ENCODE measurements around the gene EGFL7.

The EGFL7 gene

DNA sequence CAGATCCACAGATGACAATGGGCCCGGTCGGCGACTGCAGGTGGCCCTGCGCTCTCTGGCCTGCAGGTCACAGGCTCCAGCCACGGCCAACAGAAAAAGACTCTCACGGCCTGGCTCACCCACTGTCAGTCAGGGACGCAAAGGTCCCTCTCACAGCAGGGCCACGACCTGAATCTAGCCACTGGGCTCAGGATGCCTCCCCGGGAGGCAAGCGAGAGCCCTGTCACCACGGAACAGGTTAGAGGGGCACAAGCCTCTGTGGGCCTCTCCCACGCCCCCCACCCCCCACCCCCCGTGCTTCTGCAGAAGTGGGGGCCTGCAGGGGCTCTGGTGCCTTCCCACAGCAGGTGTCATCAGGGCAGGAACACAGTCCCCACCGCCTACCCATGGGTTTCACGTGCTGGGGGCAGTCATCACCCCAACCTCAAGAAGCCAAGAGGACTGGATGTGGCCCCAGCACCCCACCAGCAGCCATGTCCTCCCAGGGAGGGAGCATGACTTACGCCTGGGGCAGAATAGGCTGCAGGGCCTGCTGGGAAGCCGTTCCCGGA lies 17.3 kb upstream of the EGFL7 start:
- DNase-seq = no peak

DNA sequence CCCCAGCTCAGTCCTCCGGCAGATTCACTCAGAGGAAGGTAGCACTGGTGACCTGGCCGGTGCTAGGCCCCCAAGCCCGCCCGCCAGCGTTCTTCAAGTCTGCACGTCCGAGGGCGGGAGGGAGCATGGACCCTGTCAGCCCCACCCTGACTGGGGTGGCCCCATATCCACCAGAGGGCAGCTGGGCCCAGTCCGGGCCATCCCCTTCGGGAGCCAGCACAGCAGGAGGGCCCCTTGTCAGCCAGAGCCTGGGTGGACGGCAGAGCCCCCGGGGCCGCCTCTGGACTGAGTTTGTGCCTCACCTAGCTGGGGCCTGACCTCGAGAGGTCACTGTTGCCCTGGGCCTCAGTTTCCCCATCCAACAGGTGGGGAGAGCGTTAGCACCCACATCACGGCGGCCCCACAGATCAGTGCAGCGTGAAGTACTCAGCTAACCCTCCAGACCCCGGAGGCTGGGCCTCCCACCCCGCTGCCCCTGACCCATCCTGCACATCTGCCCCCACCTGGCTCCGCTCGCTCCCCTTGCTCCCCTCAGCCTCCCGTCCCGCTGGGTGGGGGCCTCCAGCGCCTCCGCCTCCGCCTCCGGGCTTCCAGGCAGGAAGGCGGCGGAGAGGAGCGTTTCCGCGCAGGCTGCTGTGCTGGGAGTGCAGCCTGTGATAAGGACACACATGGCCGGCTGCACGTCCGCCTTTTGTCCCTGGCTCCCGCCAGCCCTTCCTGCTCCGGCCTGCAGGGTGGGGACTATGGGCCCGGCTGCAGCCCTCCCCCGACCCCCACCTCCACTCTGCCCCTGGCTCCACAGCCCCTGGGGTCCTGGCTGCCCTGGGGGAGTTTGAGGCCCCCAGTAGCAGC lies 16.6 kb upstream of the EGFL7 start:
- no peak for DNase-seq

DNA sequence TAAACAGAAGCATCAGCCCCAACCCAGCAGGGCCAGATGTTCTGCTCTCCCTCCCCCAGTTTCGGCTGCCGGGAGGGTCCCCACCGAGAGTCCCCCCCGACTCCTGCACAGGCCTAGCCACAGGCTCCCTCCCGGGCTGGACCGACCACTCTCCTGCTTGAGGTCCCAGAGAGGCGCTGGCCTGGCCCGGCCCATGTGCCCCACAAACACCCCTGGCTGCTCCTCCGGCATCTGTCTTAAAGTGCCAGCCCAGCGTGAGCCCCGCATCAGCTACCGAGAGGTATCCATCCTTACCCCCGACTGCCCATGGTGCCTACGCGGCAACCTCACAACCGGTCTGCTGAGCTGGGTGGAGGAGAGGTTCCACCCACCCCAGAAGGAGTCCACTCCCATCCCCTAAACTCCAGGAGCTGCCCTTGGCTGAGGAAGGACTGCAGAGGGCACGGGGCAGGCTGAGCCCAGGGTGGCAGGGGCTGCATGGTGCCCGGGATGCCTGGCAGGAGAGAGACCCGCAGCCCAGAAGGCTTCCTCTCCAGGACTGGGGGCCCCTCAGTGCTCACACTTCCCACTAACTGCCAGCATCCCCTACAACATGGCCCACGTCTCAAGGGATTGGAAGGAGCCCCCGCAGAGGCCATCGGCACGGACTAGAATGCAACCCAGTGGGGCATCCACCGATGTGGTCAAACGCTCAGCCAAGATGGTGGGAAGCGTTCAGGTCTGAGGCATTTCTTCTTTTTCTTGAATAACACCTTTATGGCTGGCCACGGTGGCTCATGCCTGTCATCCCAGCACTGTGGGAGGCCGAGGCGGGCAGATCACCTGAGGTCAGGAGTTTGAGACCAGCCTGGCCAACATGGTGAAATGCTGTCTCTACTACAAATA lies 15.6 kb upstream of the EGFL7 start:
- no peak for DNase-seq

DNA sequence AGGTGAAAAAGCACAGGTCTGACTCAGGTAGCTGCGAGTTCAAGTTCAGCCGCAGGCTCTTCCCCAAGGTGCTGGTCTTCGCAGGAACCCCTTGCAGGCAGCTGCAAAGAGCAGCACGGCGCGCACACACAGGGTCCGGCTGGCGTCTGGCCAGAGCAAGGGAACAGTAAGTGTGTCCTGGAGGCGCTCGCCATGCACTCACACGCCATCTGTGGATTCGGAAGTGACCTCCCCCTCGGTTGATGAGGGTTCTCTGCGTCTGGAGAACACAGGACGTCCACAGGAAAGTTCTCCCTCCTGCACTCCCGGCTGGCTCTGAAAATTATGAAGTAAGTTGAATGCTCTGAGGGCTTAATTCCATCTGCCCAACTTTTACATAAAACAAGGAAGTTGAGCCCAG lies 14.0 kb upstream of the EGFL7 start:
- no peak for DNase-seq

- DNase-seq = no peak
These were observed 12.7 kb upstream of the EGFL7 start for GRCh38 chr9:136650021-136650420.

DNA sequence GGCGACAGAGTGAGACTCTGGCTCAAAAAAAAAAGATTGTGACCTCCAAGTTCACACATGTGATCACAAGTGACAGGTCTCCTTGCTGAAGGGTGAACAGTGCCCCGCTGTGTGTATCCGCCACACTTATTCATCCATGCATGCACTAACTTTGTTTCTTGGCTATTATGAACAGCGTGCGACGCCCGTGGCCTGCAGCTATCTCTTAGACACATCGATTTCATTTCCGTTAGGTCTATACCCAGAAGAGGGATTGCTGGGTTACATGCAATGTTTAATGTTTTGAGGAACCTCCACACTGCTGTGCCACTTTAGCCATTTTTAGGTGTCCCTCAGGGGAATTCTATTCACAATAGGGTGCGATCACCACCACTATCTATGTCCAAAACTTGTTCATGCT lies 12.1 kb upstream of the EGFL7 start:
- DNase-seq = no peak

DNA sequence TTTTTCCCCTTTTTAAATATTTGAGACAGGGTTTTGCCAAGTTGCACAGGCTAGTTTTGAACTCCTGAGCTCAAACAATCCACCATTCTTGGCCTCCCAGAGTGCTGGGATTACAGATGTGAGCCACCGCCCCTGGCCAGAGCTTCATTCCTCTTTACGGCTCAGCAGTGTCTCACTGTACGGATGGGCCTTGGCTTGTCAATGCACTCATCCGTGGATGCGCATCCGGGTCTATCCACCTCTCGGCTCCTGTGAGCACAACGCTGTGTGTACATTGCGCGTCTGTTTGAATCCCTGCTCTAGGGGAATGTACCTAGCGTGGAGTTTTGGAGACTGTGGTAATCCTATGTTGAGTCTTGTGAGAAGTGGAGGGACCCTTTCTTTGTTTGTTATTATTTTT lies 10.9 kb upstream of the EGFL7 start:
- DNase-seq = no peak

DNA sequence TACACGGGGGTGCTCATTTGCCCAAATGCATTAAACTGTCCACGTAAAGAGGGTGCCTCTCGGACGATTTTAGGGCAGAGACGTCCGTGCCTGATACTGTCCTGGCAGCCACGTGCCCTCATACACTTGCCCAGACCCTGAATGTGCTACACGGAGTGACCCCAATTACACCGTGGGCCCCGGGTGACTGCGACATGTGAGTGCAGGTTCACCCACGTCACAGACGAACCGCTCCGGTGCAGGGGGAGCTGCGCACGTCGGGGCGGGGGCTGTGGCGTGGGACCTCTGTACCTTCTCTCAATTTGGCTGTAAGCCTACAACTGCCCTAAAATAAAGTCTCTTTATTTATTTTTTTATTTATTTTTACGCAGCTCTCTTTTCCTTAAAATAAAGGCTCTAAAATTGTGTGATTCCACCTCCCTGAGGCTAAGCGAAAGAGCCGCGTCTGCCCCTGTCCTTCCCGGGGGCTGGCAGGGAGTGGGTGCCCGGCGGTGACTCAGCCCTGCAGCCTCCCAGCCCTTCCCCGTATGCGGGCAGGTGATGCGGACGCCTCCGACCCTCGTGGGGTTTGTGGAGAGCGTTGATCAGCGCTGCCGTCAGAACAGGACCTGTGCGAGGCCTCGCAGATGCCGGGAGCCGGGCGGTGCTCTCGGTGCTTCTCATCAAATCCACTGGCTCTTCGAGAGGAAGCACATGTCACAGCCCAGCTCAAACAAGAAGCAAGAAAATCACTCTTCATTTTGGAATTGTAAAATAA lies 9.2 kb upstream of the EGFL7 start:
- no peak for DNase-seq

DNA sequence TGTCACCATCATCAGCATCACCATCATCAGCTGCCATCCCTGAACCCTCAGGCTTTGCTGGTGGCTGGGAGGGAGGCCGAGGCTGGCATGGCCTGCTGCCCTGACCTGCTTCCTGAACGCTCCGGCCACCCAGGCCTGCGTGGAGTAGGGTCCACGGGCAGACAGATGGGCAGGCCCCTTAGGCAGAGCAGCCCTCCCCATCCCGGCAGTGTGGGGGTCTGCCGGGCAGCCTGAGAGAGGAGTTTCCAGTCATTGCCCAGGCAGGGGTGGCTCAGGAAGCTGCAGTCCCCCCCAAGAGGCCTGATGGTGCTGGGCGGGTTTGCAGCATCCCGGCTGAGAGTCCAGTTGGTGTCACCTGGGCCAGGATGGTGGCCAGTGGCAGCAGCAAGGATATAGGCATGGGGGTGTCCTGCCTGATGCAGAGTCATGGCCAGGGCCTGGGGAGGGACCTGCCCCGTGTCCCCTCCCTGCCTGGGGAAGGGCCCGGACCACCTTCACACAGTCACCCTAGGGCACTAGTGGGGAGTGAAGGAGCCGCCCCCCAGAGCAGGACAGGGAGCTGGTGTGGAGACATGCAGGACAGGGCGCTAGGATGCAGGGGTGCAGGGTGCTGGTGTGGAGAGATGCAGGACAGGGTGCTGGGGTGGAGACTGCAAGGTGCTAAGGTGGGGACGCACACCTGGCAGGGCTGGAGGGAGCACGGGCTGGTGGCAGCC lies 7.7 kb upstream of the EGFL7 start:
- DNase-seq = no peak

DNA sequence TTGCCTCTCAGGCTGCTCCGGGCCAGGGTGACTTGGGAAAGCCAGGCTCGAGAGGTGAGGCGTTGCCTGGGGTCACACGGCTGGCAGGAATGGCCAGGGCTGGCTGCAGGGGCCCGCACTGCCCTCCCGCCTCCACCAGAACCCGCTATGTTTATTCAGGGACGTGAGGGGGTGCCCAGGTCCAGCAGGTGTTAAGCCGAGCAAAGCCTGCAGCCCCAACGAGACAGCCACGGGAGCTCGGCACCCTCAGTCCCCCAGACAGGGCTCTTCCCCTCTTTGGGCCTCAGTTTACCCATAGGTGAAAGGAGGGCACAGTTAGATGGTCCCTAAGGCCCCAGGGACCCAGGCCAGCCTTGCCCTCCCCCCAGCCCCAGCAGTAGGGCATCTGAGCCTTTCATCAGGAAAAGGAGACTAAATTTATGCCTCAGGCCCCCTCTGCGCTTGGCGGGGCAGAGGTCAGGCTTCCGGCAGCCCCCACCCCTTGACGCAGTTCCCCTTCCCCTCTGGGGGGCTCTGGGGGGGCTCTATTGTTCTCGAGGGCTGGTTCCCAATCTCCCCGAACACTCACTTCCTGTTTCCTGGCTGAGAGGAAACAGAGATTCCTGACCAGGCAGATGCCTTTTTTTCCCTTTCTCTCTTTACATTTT lies 7.1 kb upstream of the EGFL7 start:
- no peak for DNase-seq

GRCh38 chr9:136656183-136656738 lies 6.5 kb upstream of the EGFL7 start:
- no peak for DNase-seq

DNA sequence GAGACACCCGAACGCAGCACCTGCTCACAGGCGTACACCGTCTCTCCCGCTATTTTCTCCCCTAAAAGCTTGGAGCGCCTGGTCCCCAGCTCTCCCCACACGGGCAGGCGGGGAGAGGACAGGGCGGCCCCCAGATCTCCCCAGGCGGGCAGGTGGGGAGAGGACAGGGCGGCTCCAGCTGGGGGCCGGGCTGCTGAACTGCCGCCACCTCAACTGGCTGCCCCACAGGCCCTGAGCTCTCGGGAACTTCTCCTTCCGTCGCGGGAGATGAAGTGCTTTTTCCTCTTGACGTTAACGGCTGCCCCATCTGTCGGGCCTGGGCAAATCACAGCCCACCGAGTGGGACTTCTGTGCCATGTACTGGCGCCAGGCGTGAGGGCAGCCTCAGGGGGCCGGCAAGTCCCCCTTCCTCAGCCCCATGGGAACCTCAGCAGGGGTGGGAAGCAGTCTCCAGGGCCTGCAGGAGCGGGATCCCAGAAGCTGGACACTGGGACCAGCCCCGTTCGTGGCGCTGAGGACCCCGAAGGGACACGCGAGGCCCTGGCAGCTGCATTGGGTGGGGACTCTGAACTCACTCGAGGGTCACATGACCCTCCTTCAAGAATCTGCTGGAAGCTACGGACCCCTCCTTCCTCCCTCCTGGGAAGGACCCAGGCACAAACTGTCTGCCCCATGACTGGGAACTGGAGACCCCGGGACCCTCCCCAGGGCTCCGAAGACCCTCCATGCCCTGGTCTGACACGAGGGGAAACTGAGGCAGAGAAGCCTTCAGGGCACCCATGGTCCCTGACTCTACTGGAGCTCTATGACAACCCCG lies 5.7 kb upstream of the EGFL7 start:
- no peak for DNase-seq

GRCh38 chr9:136657974-136658848 lies 4.5 kb upstream of the EGFL7 start:
- no peak for DNase-seq

DNA sequence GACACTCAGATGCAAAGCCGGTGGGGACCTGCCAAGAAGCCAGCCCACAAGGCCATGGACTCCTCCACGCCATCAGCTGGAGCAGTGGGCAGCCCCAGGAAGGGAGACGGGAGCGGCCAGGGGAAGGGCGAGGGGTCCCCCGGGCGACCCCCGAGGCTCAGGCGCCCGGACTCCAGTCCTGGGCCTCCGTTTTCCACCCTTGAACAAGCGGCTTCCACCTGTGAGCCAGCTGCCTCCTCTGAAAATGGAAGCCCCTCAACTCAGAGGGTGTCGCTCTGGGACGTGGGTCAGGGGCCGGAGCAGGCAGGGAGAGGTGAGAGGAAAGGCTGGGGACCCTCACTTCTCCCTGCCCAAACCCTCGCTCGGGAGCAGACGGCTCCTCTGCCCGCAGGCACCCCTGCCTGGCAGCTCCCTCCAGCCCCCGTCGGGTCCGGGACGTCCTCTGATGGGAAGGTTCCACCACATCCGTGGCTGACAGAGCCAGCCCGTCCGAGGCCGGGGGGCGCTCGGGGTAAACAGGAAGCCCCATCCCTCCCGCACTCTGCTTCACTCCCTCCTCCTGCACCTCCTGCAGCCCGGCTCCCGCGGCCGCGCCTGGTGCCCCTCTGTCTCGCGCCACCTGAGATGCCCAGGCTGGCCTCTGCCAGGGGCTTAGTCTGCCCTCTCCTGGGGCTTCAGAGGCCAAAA lies 3.7 kb upstream of the EGFL7 start:
- DNase-seq = no peak

GRCh38 chr9:136659861-136660784 lies 2.6 kb upstream of the EGFL7 start:
- no peak for DNase-seq

- no peak for DNase-seq
These were observed 1.7 kb upstream of the EGFL7 start for GRCh38 chr9:136660971-136661550.

GRCh38 chr9:136661641-136662325 lies 933 bp upstream of the EGFL7 start:
- no peak for DNase-seq

Data from NCI-H1105 treated with DMSO at 0.1 percent for 48 hours (cell line).